ENCODE data around the gene CA6.

The CA6 gene

DNA sequence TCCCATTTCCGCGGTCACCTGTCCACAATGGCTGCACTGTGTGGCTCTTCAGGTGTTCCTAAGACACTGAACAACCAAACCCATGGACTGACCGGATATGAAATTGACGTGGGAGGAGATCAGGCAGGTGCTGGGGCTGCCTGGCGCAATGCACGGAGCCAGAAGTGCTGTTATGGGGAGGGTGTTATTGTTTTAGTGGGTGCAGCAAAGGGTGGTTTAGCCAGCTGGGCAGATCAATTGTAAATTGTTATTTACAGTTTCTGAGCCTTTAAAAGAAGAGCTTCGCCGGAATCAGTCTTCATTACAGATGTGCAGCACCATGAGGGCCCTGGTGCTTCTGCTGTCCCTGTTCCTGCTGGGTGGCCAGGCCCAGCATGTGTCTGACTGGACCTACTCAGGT, at the start of gene CA6:
Gene CA6, plus strand, starts transcription at position 301 of the 400 bp plus-strand sequence. Its CDS starts 19 bp downstream, at position 320.
- TF ChIP-seq, protein P1, sequence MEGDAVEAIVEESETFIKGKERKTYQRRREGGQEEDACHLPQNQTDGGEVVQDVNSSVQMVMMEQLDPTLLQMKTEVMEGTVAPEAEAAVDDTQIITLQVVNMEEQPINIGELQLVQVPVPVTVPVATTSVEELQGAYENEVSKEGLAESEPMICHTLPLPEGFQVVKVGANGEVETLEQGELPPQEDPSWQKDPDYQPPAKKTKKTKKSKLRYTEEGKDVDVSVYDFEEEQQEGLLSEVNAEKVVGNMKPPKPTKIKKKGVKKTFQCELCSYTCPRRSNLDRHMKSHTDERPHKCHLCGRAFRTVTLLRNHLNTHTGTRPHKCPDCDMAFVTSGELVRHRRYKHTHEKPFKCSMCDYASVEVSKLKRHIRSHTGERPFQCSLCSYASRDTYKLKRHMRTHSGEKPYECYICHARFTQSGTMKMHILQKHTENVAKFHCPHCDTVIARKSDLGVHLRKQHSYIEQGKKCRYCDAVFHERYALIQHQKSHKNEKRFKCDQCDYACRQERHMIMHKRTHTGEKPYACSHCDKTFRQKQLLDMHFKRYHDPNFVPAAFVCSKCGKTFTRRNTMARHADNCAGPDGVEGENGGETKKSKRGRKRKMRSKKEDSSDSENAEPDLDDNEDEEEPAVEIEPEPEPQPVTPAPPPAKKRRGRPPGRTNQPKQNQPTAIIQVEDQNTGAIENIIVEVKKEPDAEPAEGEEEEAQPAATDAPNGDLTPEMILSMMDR (IDR thresholded peaks at IDR 0.05), result no peak

DNA sequence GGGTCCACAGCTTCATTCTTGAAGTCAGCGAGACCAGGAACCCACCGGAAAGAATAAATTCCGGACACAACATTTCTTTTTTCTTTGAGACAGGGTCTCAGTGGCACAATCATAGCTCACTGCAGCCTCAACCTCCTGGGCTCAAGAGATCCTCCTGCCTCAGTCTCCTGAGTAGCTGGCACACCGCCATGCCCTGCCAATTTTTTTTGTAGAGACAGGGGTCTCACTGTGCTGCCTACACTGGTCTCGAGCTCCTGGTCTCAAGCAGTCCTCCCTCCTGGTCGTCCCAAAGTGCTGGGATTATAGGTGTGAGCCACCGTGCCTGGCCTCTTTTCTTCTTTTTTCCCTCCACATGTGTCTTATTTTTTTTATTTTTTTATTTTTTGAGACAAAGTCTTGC, 46.6 kb upstream of the CA6 start:
- TF ChIP-seq, protein P1 (IDR thresholded peaks at IDR 0.05), result no peak

DNA sequence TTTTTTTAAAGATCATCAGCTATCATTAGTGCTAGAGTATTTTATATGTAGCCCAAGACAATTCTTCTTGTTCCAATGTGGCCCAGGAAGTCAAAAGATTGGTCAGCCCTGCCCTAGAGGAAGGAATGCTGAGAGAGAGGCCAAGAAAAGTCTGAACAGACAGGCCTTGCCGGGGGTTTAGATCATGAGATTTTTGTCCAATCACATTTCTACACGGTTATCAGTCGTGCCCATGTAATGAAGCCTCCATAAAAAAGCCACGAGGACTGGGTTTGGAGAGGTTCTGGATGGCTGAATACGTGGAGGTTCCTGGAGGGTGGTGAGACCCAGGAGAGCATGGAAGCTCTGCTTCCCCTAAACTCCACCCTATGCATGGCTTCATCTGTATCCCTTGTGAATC, 42.9 kb upstream of the CA6 start:
- TF ChIP-seq, protein P1 (IDR thresholded peaks at IDR 0.05), result no peak

DNA sequence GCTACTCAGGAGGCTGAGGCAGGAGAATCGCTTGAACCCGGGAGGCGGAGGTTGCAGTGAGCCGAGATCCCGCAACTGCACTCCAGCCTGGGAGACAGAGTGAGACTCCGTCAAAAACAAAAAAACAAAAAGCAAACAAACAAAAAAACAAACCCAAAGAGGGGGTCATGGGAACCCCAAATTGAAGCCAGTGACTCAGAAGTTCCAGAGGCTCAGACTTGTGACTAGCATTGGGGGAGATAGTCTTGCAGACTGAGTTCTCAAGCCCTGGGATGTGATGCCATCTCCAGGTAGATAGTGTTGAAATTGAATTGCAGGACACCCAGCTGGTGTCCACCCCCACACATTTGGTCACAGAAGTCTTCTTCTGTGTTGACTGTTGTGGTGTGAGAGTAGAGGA, 42.3 kb upstream of the CA6 start:
- TF ChIP-seq, protein P1 (IDR thresholded peaks at IDR 0.05), result no peak

DNA sequence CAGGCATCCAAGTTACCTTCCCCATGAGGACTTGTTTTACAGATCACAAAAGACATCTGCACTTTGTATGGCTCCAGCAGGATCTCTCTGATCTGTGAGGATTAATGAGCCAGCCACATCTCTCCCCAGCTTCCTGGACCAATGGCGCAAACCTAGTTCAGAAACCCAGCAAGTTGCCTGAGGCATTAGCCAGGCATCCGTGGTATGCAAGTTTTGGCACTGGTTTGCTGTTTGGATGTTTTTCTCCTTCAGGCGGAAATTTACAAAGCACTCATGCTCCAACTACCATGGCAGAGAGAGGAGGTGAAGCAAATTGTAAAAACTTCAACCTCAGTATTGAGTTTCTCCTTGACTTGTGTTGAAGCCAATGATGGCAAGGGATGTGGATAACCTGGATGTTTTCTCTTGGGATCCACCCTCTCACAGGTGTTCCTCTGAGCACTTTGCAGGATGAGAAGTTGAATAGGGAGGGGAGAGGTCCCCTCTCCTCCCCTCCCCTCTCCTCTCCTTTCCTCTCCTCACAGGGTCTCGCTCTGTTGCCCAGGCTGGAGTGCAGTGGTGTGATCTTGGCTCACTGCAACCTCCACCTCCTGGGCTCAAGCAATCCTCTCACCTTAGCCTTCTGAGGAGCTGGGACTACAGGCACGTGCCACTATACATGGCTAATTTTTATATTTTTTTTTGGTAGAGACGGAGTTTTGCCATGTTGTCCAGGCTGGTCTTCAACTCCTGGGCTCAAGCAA, 41.6 kb upstream of the CA6 start:
- TF ChIP-seq, protein P1 (IDR thresholded peaks at IDR 0.05), result no peak

- TF ChIP-seq, protein P1 (IDR thresholded peaks at IDR 0.05), result no peak
Observed at GRCh38 chr1:8905582-8906191, 40.0 kb upstream of the CA6 start.

GRCh38 chr1:8908388-8909151, 37.1 kb upstream of the CA6 start:
- TF ChIP-seq, protein P1 (IDR thresholded peaks at IDR 0.05), result no peak
